NCI-H774 (cell line): Measurements from ENCODE around the gene CD24.

Experiments
- DNase-seq: peaks from one replicate; lab custom pipeline; 2025; lab: John Stamatoyannopoulos, UW

Gene CD24

GRCh38 chr6:106967936-106968555 lies 6.5 kb downstream of the CD24 start:
- no peak for DNase-seq

DNA sequence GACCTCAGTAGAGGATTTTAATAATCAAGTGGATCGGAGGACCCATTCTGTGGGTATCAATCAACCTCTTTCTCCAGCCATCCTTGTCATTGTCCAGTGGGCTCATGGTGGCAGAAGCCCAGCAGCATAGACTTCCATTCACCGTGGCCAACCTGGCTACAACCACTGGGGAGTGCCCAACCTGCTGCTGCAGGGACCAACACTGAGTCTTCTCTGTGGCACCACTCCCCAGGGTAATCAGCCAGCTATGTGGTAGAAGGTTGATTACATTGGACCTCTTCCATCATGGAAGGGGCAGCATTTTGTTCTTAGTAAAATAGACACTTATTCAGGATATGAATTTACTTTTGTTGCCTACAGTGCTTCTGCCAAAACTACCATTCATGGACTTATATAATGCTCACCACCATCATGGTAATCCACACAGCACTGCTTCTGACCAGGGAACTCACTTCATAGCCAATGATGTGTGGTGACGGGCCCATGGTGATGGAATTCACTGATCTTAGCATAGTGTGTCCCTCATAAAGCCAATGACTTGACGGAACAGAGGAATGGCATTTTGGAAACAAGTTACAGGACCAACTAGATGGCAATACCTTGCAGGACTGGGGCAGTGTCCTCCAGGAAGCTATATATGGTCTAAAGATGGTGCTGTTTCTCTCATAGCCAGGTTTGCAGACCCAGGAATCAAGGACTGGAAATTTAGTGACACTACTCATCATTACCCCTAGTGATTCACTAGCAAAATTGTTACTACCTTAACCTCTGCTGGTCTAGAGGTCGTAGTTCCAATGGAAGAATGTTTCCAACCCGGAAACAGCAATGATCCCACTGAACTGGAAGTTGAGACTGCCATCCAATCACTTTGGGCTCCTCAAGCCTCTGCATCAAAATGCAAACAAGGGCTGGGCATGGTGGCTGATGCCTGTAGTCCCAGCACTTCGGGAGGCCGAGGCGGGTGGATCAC lies 7.6 kb downstream of the CD24 start:
- no peak for DNase-seq

- no peak for DNase-seq
Measured at GRCh38 chr6:106966229-106966628, 8.3 kb downstream of the CD24 start.

GRCh38 chr6:106964954-106965353 lies 9.6 kb downstream of the CD24 start:
- no peak for DNase-seq

GRCh38 chr6:106964099-106964498 lies 10.4 kb downstream of the CD24 start:
- no peak for DNase-seq

DNA sequence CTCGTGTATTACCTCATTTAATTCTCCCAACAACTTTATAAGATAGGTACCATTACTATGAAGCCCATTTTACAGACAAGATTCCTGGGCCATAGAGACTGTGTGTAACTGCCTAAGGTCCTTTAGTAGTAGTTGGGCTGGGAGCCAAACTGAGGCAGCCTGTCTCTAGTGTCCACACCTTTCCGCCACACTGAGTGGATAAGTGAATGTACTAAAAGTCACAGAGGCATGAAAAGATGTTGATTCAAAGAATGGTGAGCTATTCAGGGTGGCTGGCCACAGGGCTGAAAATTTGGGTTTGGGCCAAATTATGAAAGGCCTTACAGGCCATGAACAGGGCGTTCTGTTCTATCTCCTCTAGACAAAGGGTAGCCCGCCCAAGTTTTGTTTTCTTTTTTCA lies 11.0 kb downstream of the CD24 start:
- peak; percentile 70 for DNase-seq

DNA sequence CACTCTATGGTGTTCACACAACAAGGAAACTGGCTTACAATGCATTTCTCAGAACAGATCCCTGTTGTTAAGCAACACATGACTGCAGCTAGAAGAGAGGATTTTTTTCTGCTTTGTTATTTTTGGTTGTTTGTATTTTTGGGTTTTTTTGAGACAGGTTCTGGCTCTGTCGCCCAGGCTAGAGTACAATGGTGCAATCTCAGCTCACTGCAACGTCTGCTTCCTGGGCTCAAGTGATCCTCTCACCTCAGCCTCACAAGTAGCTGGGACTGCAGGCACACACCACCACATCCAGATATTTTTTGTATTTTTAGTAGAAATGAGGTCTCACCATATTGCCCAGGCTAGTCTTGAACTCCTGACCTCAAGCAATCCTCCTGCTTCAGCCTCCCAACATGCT lies 12.7 kb downstream of the CD24 start:
- no peak for DNase-seq

DNA sequence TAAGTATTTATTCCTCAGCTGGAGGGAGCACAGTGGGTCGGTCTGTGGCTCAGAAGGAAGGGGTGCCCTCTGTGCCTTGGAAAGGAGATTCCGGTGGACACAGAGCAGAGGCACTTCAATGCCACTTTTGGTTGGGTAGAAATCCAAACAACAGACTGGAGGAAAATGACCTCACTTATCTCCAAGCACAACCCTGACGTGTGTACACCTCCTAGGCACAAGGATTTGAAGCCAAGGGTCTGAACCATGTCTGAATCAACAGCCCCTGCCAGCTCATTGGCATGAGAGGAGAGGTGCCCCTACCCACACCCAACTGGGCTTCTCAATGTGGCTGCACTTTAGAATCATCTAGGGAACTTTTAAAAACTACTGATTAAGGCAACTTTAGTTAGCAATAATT lies 13.4 kb downstream of the CD24 start:
- no peak for DNase-seq

DNA sequence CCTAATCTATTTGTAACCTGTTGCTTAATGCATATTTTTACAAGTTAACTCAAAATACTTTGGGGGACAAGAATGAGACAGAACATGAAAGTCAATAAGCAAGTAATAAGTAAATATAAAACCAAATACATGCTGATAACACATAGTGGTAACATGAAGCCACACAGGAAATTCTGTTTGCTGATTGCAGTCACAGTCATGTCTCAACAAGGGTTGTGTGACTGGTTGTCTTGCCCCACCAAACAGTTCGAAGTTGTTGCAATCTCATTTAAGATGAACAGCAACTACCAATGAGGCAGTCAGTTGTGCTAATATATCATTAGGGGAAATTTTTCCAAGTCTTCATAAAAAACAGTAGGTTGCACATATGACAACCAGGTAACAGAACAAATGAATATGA lies 14.5 kb downstream of the CD24 start:
- no peak for DNase-seq

DNA sequence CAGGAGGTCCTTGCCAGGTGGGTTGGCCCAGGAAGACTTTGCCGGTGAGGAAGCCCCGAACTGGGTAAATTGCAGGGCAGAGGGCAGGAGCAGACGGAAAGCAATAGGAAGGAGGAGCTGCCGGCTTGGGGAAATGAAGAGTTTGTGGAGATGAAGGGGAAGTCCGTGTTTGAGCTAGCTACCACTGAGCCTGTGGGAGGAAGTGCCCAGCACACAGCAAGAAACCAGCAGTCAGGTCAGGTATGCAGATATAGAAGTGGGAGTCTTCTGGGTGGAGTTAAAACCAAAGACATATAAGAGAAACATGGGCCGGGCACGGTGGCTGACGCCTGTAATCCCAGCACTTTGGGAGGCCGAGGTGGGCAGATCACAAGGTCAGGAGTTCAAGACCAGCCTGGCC lies 34.7 kb downstream of the CD24 start:
- no peak for DNase-seq

DNA sequence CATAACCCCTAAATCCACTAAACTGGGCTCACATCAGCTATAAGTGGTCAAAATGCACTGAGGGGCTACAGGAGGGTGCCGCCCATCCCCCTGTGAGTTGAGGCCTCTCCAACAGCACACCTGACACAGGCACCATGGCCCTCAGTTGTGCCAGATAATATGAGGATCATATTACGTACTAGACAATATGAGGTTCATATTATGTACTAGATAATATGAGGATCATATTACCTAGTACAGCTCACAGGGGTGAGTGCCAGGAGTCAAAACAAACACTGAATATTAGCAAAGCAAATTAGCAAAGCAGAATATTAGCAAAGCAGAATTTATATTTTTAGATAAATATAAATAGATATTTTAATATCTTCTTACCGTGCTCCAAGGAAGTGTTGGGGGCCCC lies 35.3 kb downstream of the CD24 start:
- DNase-seq, result no peak

DNA sequence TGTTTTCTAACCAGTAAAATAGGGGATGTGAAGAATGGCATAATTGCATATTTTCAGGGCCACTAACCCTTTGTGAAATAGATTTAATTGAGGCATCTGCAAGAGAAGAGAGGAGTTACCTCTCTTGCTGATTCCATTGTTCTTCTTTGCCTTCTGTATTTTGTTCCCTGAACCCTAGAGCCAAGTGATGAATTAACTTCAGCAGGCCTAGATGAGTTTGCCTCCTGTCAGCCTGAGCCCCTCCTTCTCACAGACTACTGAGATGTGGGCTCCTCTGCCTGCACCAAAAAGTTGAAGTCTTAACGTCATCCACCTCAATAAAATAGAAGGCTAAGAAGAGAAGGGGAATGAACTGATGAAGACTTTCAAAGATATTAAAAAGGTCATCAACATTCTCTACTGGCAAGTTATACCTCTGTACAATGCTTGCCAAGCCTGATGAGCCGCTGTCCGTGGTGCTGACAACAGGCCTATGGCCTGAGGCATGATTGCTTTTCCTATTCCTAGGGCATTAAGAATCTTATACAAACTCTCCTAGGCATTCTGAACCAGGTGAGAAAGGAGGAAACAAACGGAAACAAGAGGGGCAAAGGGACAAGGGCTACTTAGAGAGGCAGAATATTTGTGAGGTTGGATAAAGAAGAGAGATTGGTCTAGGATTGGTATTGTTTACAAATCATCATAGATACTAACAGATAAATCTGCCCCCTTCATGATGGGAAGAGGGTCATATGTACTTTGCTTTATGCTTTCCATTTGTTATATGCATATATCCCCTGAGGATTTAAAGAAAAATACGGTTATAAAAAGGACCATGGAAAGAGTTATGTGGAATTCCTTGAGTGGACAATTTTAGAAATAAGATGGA lies 46.8 kb downstream of the CD24 start:
- no peak for DNase-seq

GRCh38 chr6:106925948-106926347 lies 48.6 kb downstream of the CD24 start:
- no peak for DNase-seq

DNA sequence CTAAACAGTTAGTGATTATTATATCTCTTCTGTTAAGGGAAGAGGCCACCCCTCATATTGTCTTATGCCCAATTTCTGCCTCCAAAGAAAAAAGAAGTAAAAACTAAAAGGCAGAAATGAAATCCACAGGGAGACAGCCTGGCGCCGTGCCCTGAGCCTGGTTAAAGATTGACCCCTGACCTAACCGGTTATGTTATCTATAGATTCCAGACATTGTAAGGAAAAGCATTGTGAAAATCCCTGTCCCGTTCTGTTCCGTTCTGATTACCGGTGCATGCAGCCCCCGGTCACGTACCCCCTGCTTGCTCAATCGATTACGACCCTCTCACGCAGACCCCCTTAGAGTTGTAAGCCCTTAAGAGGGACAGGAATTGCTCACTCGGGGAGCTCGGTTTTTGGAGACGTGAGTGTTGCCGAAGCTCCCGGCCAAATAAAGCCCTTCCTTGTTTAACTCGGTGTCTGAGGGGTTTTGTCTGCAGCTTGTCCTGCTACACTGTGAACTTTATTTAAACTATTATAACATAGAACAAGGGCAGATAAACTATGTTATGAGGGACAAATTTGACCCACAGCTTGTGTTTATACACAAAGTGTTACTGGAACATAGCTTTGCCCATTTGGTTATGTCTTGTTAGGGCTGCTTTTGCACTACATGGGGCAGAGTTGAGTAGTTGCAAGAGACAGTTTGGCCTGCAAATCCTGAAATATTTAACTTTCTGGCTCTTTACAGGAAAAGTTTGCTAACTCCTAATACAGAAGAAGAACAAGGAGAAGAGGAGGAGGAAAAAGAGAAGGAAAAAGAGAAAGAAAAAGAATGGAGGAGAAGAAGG lies 49.6 kb downstream of the CD24 start:
- no peak for DNase-seq

GRCh38 chr6:106922626-106923025 lies 51.9 kb downstream of the CD24 start:
- DNase-seq, result no peak
